Neural progenitor cell (in vitro differentiated cells): ENCODE measurements around the gene ABITRAM.

Experiments
- EZH2 ChIP-seq: fragments of 200-600 bp; sonication (generic); IDR thresholded peaks from 2 replicates; pipeline ENCODE4 v1.6.1; 2017; ENCODE audit warnings: antibody characterized with exemption, mild to moderate bottlenecking, moderate library complexity
- TF ChIP-seq, protein P1 (sequence below): fragments of 200-600 bp; sonication (generic); IDR thresholded peaks from 2 replicates; pipeline ENCODE4 v1.5.1; 2017; ENCODE audit warnings: antibody characterized with exemption, mild to moderate bottlenecking

DNA sequence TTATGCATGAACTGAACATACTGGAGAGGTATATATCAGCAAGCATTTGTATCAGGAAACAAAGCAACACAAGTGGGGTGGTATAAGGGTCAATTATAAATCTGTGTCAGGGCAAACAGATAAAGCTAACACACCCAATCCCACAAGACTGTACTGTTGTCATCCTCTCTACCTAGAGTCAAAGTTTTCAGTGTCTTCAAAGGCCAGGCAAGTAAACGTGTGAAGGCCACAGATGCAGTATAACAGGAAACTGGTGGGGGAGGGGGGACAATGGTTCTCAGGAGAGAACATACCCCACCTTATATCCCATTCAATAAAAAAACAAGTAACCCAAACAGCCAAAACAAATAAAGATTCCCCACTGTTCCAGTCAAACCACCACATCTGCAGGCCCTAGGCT lies 22.4 kb upstream of the ABITRAM start:
- TF ChIP-seq, protein P1, sequence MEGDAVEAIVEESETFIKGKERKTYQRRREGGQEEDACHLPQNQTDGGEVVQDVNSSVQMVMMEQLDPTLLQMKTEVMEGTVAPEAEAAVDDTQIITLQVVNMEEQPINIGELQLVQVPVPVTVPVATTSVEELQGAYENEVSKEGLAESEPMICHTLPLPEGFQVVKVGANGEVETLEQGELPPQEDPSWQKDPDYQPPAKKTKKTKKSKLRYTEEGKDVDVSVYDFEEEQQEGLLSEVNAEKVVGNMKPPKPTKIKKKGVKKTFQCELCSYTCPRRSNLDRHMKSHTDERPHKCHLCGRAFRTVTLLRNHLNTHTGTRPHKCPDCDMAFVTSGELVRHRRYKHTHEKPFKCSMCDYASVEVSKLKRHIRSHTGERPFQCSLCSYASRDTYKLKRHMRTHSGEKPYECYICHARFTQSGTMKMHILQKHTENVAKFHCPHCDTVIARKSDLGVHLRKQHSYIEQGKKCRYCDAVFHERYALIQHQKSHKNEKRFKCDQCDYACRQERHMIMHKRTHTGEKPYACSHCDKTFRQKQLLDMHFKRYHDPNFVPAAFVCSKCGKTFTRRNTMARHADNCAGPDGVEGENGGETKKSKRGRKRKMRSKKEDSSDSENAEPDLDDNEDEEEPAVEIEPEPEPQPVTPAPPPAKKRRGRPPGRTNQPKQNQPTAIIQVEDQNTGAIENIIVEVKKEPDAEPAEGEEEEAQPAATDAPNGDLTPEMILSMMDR = no peak
- no peak for TF ChIP-seq EZH2
